Adipocyte (in vitro differentiated cells): ENCODE measurements around the gene TENT4B.

Source experiments
- DNase-seq: peaks from one replicate; pipeline ENCODE4 v3.0.0-alpha.2; 2015; ENCODE audit warnings: low read depth
- H3K27me3 ChIP-seq: replicated peaks from 2 replicates; pipeline ENCODE4 v1.7.0; 2013; ENCODE audit warnings: mild to moderate bottlenecking, low read length, moderate library complexity; ENCODE audit not compliant: control insufficient read depth, insufficient read depth
- H3K36me3 ChIP-seq: 2 replicates; pipeline ENCODE4 v1.7.0; 2013; ENCODE audit warnings: low read length, mild to moderate bottlenecking, moderate library complexity; ENCODE audit not compliant: control insufficient read depth, insufficient read depth, severe bottlenecking
- H3K4me1 ChIP-seq: 2 replicates; pipeline ENCODE4 v1.7.0; 2013; ENCODE audit warnings: mild to moderate bottlenecking, low read length, moderate library complexity; ENCODE audit not compliant: control insufficient read depth, insufficient read depth
- H3K4me3 ChIP-seq: 2 replicates; pipeline ENCODE4 v1.7.0; 2013; ENCODE audit warnings: mild to moderate bottlenecking, low read length, moderate library complexity
- H3K9ac ChIP-seq: 2 replicates; pipeline ENCODE4 v1.7.0; 2013; ENCODE audit warnings: mild to moderate bottlenecking, low read length, moderate library complexity
- H3K9me3 ChIP-seq: 2 replicates; pipeline ENCODE4 v1.7.0; 2013; ENCODE audit warnings: mild to moderate bottlenecking, low read length, moderate library complexity; ENCODE audit not compliant: control insufficient read depth

TENT4B gene

GRCh38 chr16:50216231-50216630 lies 63.1 kb downstream of the TENT4B start:
- Histone ChIP-seq H3K4me1 (no peaks in the 10 kb centered on the region), H3K4me3 (no peak overlapping the region), H3K27me3 (no peaks in the 10 kb centered on the region), H3K9me3 (no peaks in the 10 kb centered on the region), H3K36me3 (peaks cover 67% of the 10 kb centered on the region), H3K9ac (no peak overlapping the region)
- no peak for DNase-seq

DNA sequence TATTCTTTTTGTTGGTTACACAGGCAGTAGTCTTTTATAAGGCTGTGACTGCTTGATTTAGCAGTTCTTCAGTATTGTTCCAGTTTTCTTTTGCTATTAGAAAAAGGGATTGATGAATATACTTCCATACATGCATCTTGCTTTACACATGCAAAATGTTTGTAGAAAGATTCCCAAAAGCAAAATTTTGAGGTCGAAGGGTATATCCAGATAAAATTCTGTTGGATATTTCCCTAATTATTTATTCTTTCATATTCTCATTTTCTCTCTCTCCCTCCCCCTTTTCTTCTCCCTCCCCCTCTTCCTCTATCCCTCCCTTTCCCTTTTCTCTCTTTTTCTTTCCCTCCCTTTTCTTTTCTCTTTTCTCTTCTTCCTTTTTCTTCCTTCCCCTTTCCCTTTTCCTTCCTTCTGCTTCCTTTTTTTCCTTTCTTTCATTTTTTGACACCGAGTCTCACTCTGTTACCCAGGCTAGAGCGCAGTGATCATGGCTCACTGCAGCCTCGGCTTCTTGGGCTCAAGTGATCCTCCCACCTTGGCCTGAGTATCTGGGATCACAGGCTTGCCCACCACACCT lies 66.4 kb downstream of the TENT4B start:
- no peaks in the 10 kb centered on the region for H3K9me3 ChIP-seq
- no peaks in the 10 kb centered on the region for H3K4me1 ChIP-seq
- H3K9ac ChIP-seq, result no peak overlapping the region
- H3K36me3 ChIP-seq, result peaks cover 74% of the 10 kb centered on the region
- H3K4me3 ChIP-seq, result no peak overlapping the region
- DNase-seq, result no peak
- H3K27me3 ChIP-seq, result no peaks in the 10 kb centered on the region

- peak; percentile 23 for DNase-seq
- H3K4me1 ChIP-seq, result no peaks in the 10 kb centered on the region
- no peaks in the 10 kb centered on the region for H3K27me3 ChIP-seq
- no peak overlapping the region for H3K9ac ChIP-seq
- H3K4me3 ChIP-seq, result no peak overlapping the region
- no peaks in the 10 kb centered on the region for H3K9me3 ChIP-seq
- H3K36me3 ChIP-seq, result peaks cover 66% of the 10 kb centered on the region
These were observed 71.2 kb downstream of the TENT4B start for GRCh38 chr16:50224286-50224685.

- no peak for DNase-seq
- no peak overlapping the region for H3K9ac ChIP-seq
- no peaks in the 10 kb centered on the region for H3K4me1 ChIP-seq
- H3K9me3 ChIP-seq, result no peaks in the 10 kb centered on the region
- no peak overlapping the region for H3K4me3 ChIP-seq
- H3K36me3 ChIP-seq, result peaks cover 67% of the 10 kb centered on the region
- no peaks in the 10 kb centered on the region for H3K27me3 ChIP-seq
These were observed 74.0 kb downstream of the TENT4B start for GRCh38 chr16:50227120-50227519.

GRCh38 chr16:50227665-50228064 lies 74.6 kb downstream of the TENT4B start:
- Histone ChIP-seq H3K9me3 (no peaks in the 10 kb centered on the region), H3K27me3 (no peaks in the 10 kb centered on the region), H3K9ac (no peak overlapping the region), H3K4me1 (peaks cover under 1% of the 10 kb centered on the region), H3K36me3 (peaks cover 61% of the 10 kb centered on the region), H3K4me3 (no peak overlapping the region)
- DNase-seq, result no peak

DNA sequence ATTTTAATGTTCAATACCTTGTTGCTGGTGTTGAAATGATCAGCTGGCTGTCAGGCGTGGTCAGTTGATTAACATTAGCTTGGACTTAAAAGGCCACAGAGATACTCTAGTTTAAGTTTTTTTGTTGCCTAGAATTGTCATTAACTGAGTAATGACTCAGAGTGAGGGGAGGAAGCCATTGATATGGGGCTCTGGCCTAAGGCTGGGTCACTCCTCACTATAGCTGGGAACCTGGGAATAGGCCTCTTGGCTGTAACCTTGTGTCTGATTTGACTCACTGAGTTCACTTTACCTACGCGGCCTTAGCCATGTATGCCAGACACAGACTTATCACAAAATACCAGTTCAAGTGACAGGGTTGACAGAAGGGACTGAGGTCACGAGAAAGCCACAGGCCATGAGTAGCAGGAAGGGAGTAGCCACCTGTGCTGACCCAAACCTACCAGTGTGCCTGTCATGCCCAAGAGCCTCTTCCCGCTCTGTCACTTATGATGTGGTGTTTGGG lies 75.3 kb downstream of the TENT4B start:
- Histone ChIP-seq H3K4me3 (no peak overlapping the region), H3K9me3 (no peaks in the 10 kb centered on the region), H3K36me3 (peaks cover 54% of the 10 kb centered on the region), H3K27me3 (no peaks in the 10 kb centered on the region), H3K4me1 (peaks cover 6% of the 10 kb centered on the region), H3K9ac (no peak overlapping the region)
- DNase-seq, result no peak

- DNase-seq, result no peak
- Histone ChIP-seq H3K9ac (no peak overlapping the region), H3K4me1 (peaks cover 6% of the 10 kb centered on the region), H3K4me3 (no peak overlapping the region), H3K27me3 (no peaks in the 10 kb centered on the region), H3K9me3 (no peaks in the 10 kb centered on the region), H3K36me3 (peaks cover 48% of the 10 kb centered on the region)
These were observed 76.1 kb downstream of the TENT4B start for GRCh38 chr16:50229149-50229726.

- H3K4me1 ChIP-seq, result peaks cover 21% of the 10 kb centered on the region
- no peak overlapping the region for H3K9ac ChIP-seq
- DNase-seq, result peak; percentile 41
- H3K27me3 ChIP-seq, result no peaks in the 10 kb centered on the region
- H3K36me3 ChIP-seq, result peaks cover 5% of the 10 kb centered on the region
- no peak overlapping the region for H3K4me3 ChIP-seq
- no peaks in the 10 kb centered on the region for H3K9me3 ChIP-seq
These were observed 81.9 kb downstream of the TENT4B start for GRCh38 chr16:50234771-50235556.

- peaks cover 5% of the 10 kb centered on the region for H3K36me3 ChIP-seq
- peaks cover 21% of the 10 kb centered on the region for H3K4me1 ChIP-seq
- no peaks in the 10 kb centered on the region for H3K27me3 ChIP-seq
- no peaks in the 10 kb centered on the region for H3K9me3 ChIP-seq
- no peak overlapping the region for H3K4me3 ChIP-seq
- no peak overlapping the region for H3K9ac ChIP-seq
- no peak for DNase-seq
These were observed 82.5 kb downstream of the TENT4B start for GRCh38 chr16:50235581-50235980.

GRCh38 chr16:50238314-50238713 lies 85.2 kb downstream of the TENT4B start:
- Histone ChIP-seq H3K9me3 (no peaks in the 10 kb centered on the region), H3K36me3 (no peaks in the 10 kb centered on the region), H3K4me3 (no peak overlapping the region), H3K27me3 (no peaks in the 10 kb centered on the region), H3K9ac (no peak overlapping the region), H3K4me1 (peaks cover 15% of the 10 kb centered on the region)
- DNase-seq, result no peak

- Histone ChIP-seq H3K27me3 (no peaks in the 10 kb centered on the region), H3K4me1 (peaks cover 15% of the 10 kb centered on the region), H3K4me3 (no peak overlapping the region), H3K9me3 (no peaks in the 10 kb centered on the region), H3K36me3 (no peaks in the 10 kb centered on the region), H3K9ac (no peak overlapping the region)
- DNase-seq, result no peak
These were observed 85.8 kb downstream of the TENT4B start for GRCh38 chr16:50238868-50239301.
